Astrocyte (in vitro differentiated cells and primary cell): ENCODE measurements around the gene ANKRD11. TPM values are rescaled to one million over a fixed set of nuclear protein-coding genes. Genes with fewer than 3 reads are reported as not detected.

ENCODE experiments used
- DNase-seq: peaks from one replicate; pipeline ENCODE4 v3.0.0-alpha.2; 2010; ENCODE audit warnings: low read depth
- FAIRE-seq: peaks from 2 replicates; lab custom pipeline; 2011; peaks lifted over from hg19 to GRCh38; lab: Jason Lieb, UNC
- H2AFZ ChIP-seq: 2 replicates; pipeline ENCODE4 v1.6.0; 2012; ENCODE audit warnings: low read depth, low read length, inconsistent platforms
- H3K27ac ChIP-seq: 2 replicates; pipeline ENCODE4 v1.5.1; 2011; ENCODE audit warnings: low read depth, low read length, inconsistent platforms
- H3K27me3 ChIP-seq: 2 replicates; pipeline ENCODE4 v1.6.0; 2011; ENCODE audit warnings: low read length, inconsistent platforms; ENCODE audit not compliant: insufficient read depth
- H3K36me3 ChIP-seq: 2 replicates; pipeline ENCODE4 v1.5.1; 2011; ENCODE audit warnings: low read length, inconsistent platforms; ENCODE audit not compliant: insufficient read depth
- H3K4me1 ChIP-seq: 2 replicates; pipeline ENCODE4 v1.5.1; 2011; ENCODE audit warnings: low read length, inconsistent platforms; ENCODE audit not compliant: insufficient read depth
- H3K4me2 ChIP-seq: 2 replicates; pipeline ENCODE4 v1.6.0; 2012; ENCODE audit warnings: low read length, inconsistent platforms
- H3K4me3 ChIP-seq: 2 replicates; pipeline ENCODE4 v1.5.1; 2011; ENCODE audit warnings: low read depth, mild to moderate bottlenecking, low read length, inconsistent platforms; ENCODE audit not compliant: insufficient read depth
- H3K79me2 ChIP-seq: 2 replicates; pipeline ENCODE4 v1.6.0; 2012; ENCODE audit warnings: mild to moderate bottlenecking, low read length, inconsistent platforms; ENCODE audit not compliant: insufficient read depth
- H3K9ac ChIP-seq: 2 replicates; pipeline ENCODE4 v1.6.0; 2012; ENCODE audit warnings: mild to moderate bottlenecking, low read length, inconsistent platforms
- H3K9me3 ChIP-seq: 2 replicates; pipeline ENCODE4 v1.5.1; 2012; ENCODE audit warnings: low read depth, mild to moderate bottlenecking, low read length, inconsistent platforms; ENCODE audit not compliant: insufficient read depth
- H4K20me1 ChIP-seq: 2 replicates; pipeline ENCODE4 v1.6.0; 2012; ENCODE audit warnings: low read length, inconsistent platforms; ENCODE audit not compliant: insufficient read depth
- H3K27ac Mint-ChIP-seq: one replicate; pipeline ENCODE4 v1.8.0; 2021; ENCODE audit warnings: mild to moderate bottlenecking, mixed read lengths; ENCODE audit not compliant: unreplicated experiment
- H3K27me3 Mint-ChIP-seq: one replicate; pipeline ENCODE4 v1.8.0; 2021; ENCODE audit warnings: low read depth, mixed read lengths; ENCODE audit not compliant: unreplicated experiment
- H3K36me3 Mint-ChIP-seq: one replicate; pipeline ENCODE4 v1.8.0; 2021; ENCODE audit warnings: low read depth, mixed read lengths; ENCODE audit not compliant: unreplicated experiment
- H3K4me1 Mint-ChIP-seq: one replicate; pipeline ENCODE4 v1.8.0; 2021; ENCODE audit warnings: low read depth, mixed read lengths; ENCODE audit not compliant: unreplicated experiment
- H3K4me3 Mint-ChIP-seq: one replicate; pipeline ENCODE4 v1.8.0; 2021; ENCODE audit warnings: mild to moderate bottlenecking, moderate library complexity, mixed read lengths; ENCODE audit not compliant: unreplicated experiment
- H3K9me3 Mint-ChIP-seq: one replicate; pipeline ENCODE4 v1.8.0; 2021; ENCODE audit warnings: mild to moderate bottlenecking, mixed read lengths; ENCODE audit not compliant: unreplicated experiment
- EZH2 ChIP-seq: IDR thresholded peaks from 2 replicates; pipeline ENCODE4 v1.6.1; 2012; ENCODE audit warnings: mild to moderate bottlenecking, low read length, inconsistent platforms; ENCODE audit not compliant: insufficient read depth
- total RNA-seq: library from RNA; stranded (reverse); gene quantifications from 2 replicates; pipeline ENCODE4 v1.2.1, GENCODE V29; 2021
- TF ChIP-seq, protein P1 (sequence below): IDR thresholded peaks from 2 replicates; pipeline ENCODE4 v1.5.1; 2011; ENCODE audit warnings: low read depth, mild to moderate bottlenecking, inconsistent platforms, low read length, moderate library complexity; ENCODE audit not compliant: insufficient read depth

The ANKRD11 gene
- total RNA-seq, 1 donor from 2014 or later: 213 TPM

DNA sequence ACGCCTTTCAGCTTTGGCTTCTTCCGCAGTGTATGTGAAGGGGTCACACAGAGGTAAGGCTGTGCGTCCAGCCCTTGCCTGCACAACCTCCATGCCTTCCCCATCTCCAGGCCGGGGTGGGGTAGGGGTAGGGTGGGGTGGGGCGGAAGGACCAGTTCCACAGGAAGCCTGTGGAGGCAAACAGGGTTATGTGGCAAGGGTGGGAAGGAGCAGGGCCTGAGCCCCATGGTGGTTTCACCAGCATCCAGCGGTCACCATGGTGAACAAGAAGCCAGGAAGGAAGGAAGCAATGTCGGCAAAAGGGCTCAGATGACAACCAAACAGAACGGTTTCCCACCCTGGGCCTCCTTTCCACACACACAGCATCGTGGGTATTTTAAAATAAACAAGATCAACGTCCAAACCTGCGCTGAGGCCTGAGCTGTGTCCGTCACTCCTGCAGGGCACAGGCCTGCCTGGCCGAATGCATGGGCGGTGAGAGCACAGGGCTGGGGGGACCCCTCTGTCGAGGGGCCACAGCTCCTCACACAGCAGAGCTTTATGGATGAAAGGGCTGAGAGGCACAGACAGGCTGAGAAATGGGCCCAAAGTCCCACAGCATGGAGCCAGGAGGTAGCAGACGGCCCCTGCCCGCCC lies 192.3 kb downstream of the ANKRD11 start:
- Histone ChIP-seq H3K27me3 (no peaks in the 10 kb centered on the region), H3K9ac (no peak overlapping the region), H4K20me1 (peaks cover 88% of the 10 kb centered on the region), H3K36me3 (peaks cover 5% of the 10 kb centered on the region), H3K79me2 (peaks cover 83% of the 10 kb centered on the region), H3K9me3 (no peaks in the 10 kb centered on the region), H3K4me1 (peaks cover 19% of the 10 kb centered on the region), H3K4me2 (no peak overlapping the region), H3K27ac (no peak overlapping the region), H3K4me3 (no peak overlapping the region), H2AFZ (no peak overlapping the region)
- DNase-seq (no peak), FAIRE-seq (no peak)
- H3K27me3 Mint-ChIP-seq: no peaks in the 10 kb centered on the region
- H3K4me3 Mint-ChIP-seq: no peak overlapping the region
- TF ChIP-seq EZH2: no peak
- TF ChIP-seq, protein P1, sequence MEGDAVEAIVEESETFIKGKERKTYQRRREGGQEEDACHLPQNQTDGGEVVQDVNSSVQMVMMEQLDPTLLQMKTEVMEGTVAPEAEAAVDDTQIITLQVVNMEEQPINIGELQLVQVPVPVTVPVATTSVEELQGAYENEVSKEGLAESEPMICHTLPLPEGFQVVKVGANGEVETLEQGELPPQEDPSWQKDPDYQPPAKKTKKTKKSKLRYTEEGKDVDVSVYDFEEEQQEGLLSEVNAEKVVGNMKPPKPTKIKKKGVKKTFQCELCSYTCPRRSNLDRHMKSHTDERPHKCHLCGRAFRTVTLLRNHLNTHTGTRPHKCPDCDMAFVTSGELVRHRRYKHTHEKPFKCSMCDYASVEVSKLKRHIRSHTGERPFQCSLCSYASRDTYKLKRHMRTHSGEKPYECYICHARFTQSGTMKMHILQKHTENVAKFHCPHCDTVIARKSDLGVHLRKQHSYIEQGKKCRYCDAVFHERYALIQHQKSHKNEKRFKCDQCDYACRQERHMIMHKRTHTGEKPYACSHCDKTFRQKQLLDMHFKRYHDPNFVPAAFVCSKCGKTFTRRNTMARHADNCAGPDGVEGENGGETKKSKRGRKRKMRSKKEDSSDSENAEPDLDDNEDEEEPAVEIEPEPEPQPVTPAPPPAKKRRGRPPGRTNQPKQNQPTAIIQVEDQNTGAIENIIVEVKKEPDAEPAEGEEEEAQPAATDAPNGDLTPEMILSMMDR: no peak
- no peaks in the 10 kb centered on the region for H3K9me3 Mint-ChIP-seq
- no peak overlapping the region for H3K27ac Mint-ChIP-seq
- peaks cover 14% of the 10 kb centered on the region for H3K4me1 Mint-ChIP-seq
- peaks cover 14% of the 10 kb centered on the region for H3K36me3 Mint-ChIP-seq

DNA sequence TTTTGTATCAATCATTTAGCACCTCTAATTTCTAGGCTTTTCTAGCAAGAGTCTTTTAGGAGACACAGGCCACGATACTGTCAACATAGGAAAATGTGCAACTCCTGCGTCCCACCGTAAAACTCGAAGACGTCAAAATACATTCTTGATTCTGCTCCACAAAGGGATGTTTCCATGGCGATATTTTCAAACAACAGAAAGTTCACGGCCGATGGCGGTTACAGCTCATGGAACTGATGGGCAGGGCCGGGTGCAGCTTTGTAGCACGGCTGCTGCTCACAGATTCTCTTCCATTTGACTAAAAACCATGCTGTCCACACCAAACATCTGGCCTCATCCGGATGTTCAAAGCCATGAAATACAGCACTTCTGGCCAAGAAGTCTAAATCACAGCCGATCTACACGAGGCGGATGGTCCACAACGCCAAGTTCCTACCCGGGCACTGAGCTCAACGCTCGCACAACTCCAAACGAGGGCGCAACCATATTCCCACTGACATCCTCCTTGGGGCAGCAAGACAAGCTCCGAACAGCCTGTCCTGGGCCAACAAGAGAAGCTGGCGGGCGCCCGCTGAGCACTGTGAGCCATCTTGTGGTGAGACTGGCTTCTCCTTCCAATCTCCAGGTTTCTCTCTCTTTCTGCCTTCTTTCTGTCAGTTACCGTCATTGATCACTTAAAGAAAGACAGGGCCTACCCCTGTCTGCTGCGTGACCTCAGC lies 193.0 kb downstream of the ANKRD11 start:
- H3K27ac Mint-ChIP-seq: peak overlapping the region; percentile 15
- peaks cover 88% of the 10 kb centered on the region for H4K20me1 ChIP-seq
- peaks cover 11% of the 10 kb centered on the region for H3K4me1 Mint-ChIP-seq
- no peak overlapping the region for H3K4me2 ChIP-seq
- no peak overlapping the region for H3K4me3 ChIP-seq
- no peak overlapping the region for H3K9ac ChIP-seq
- H3K27me3 Mint-ChIP-seq: no peaks in the 10 kb centered on the region
- DNase-seq: no peak
- no peak for FAIRE-seq
- peaks cover 4% of the 10 kb centered on the region for H3K36me3 ChIP-seq
- H3K4me3 Mint-ChIP-seq: no peak overlapping the region
- H3K9me3 ChIP-seq: no peaks in the 10 kb centered on the region
- peaks cover 8% of the 10 kb centered on the region for H3K36me3 Mint-ChIP-seq
- H2AFZ ChIP-seq: no peak overlapping the region
- peaks cover 83% of the 10 kb centered on the region for H3K79me2 ChIP-seq
- H3K9me3 Mint-ChIP-seq: no peaks in the 10 kb centered on the region
- TF ChIP-seq, protein P1: no peak
- no peak for TF ChIP-seq EZH2
- peaks cover 16% of the 10 kb centered on the region for H3K4me1 ChIP-seq
- H3K27me3 ChIP-seq: no peaks in the 10 kb centered on the region
- H3K27ac ChIP-seq: no peak overlapping the region

DNA sequence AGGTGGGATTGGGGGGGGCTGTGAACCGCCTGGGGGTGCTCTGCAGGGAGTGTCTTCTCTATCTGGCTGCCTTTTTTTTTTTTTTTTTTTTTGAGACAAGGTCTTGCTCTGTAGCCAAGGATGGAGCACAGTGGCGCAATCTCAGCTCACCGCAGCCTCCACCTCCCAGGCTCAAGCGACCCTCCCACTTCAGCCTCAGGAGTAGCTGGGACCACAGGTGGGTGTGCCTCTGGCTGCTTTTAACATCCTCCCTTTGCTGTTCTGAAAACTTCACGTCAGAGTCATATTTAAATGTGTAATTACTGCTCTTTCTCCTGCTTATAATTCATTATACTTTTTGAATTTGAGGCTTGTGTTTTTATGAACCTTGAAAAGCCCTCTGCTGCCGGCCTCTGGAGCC lies 194.4 kb downstream of the ANKRD11 start:
- H3K4me3 Mint-ChIP-seq: peak overlapping the region; percentile 40
- H3K36me3 ChIP-seq: peaks cover 4% of the 10 kb centered on the region
- H3K4me2 ChIP-seq: no peak overlapping the region
- H3K4me3 ChIP-seq: no peak overlapping the region
- peaks cover 96% of the 10 kb centered on the region for H3K79me2 ChIP-seq
- H3K9me3 Mint-ChIP-seq: no peaks in the 10 kb centered on the region
- H3K9ac ChIP-seq: no peak overlapping the region
- H3K36me3 Mint-ChIP-seq: peaks cover 13% of the 10 kb centered on the region
- DNase-seq (no peak), FAIRE-seq (no peak)
- H3K4me1 ChIP-seq: peaks cover 3% of the 10 kb centered on the region
- H3K27me3 Mint-ChIP-seq: no peaks in the 10 kb centered on the region
- no peak overlapping the region for H2AFZ ChIP-seq
- no peaks in the 10 kb centered on the region for H3K9me3 ChIP-seq
- no peak overlapping the region for H3K27ac ChIP-seq
- no peaks in the 10 kb centered on the region for H3K27me3 ChIP-seq
- H3K4me1 Mint-ChIP-seq: peaks cover 19% of the 10 kb centered on the region
- peak overlapping the region; percentile 19 for H3K27ac Mint-ChIP-seq
- TF ChIP-seq EZH2: no peak
- TF ChIP-seq, protein P1: no peak
- peaks cover 93% of the 10 kb centered on the region for H4K20me1 ChIP-seq
